ENCODE results near the gene XRRA1.

- TF ChIP-seq POLR2A (IDR thresholded peaks at IDR 0.05) (no peak), CTCF (IDR thresholded peaks at IDR 0.05) (no peak)
Measured at GRCh38 chr11:74984070-74984469, 35.2 kb upstream of the XRRA1 start.

All from uterus (tissue), 2 donors.